ENCODE data around the gene PLA2G2C.
"Not testable (repeated sequence)": the region's sequence is repeated elsewhere in the genome, so short reads cannot be mapped to it uniquely, and the experiment has no call there.

The PLA2G2C gene

GRCh38 chr1:20185834-20186782 lies at the start of gene PLA2G2C, which contains the start of gene UBXN10:
Gene PLA2G2C (minus strand): TSS chr1:20186518. CDS start chr1:20177363, 9,155 bp downstream.
Gene UBXN10 (plus strand): TSS chr1:20186096. CDS start chr1:20190562, 4,466 bp downstream.
- in situ Hi-C loops (cut with MboI; ENCODE audit: low sequenced_read_pairs), result no loop called here

DNA sequence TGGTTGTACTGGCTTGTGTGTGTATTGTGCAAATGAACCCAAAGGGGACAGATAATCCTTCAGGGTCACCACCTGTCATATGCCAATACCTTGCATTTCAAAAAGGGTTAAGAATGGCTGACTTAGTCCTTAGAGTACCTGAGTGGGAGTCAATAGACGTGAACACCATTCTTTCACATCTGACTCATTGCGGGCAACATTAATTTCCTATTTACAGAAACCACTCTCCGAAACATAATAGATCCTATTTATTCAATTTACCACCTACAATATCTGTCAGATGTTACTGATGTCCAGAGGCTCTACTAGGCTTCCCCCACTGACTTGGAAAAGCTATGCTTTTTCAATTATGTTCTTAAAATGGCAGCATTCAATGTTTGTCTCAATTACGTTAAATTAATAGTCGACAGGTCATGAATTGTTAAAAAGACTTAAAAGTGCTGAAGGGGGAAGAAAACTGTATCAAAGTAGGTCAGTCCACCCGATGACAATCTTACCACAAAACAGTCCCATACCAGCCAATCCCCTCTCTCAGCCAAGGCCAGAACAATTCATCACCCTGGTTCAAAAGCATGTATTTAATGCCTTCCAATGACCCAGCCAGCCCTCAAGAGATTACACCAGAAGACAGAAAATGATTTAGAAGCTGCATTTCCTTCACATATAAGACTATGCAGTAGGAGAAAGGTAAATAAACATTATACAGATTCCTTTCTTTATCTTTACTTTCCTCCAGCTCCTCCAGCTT lies 48.6 kb upstream of the PLA2G2C start:
- in situ Hi-C loops (cut with MboI; ENCODE audit: low sequenced_read_pairs), result no loop called here

DNA sequence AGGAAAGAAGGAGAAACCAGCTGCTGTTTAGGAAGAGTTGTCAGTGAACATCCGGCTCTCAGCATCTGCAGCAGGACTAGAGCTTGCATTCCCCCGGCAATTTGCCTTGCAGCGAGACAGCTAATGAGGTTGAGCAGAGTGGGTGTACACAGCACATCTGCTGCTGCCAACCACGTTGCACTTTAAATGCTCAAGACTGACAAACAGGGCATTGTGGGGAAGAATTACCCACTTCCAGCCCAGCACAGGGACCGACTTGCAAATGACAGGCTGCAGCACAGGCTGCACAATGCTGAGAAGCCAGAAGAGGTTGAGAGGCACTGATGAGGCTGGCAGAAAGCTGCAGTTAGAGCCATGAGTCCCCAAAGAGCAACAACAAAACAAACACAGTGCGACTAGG lies 47.5 kb upstream of the PLA2G2C start:
- in situ Hi-C loops (cut with MboI; ENCODE audit: low sequenced_read_pairs), result no loop called here

DNA sequence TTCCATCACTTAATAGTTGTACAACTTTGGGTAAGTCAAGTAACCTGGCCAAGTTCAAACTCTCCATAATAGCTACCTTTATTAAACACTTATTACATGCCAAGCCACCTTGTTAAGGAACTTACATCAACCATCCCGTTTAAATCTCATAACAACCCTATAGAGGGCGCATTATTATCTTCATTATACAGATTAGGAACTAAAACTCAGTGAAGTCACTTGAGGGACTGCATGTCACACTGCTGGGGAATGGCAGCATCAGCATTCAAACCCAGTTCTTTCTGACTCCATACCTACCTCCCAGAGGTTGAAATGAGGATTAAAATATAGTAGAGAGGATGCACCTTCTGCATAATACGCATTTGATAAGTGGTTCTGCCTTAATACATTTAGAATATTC lies 47.1 kb upstream of the PLA2G2C start:
- in situ Hi-C loops (cut with MboI; ENCODE audit: low sequenced_read_pairs), result no loop called here

DNA sequence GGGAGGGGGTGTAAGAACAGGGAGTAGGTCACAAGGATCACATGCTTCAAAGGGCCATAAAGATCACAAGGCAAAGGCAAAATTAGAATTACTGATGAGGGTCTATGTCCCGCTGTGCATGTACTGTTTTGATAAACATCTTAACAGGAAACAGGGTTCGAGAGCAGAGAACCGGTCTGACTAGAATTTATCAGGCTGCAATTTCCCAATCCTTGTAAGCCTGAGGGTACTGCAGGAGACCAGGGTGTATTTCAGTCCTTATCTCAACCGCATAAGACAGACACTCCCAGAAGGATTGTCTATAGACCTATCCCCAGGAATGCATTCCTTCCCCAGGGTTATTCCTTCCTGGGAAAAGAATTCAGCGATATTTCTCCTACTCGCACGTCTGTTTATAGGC lies 46.2 kb upstream of the PLA2G2C start:
- in situ Hi-C loops (cut with MboI; ENCODE audit: low sequenced_read_pairs), result not testable (repeated sequence)

DNA sequence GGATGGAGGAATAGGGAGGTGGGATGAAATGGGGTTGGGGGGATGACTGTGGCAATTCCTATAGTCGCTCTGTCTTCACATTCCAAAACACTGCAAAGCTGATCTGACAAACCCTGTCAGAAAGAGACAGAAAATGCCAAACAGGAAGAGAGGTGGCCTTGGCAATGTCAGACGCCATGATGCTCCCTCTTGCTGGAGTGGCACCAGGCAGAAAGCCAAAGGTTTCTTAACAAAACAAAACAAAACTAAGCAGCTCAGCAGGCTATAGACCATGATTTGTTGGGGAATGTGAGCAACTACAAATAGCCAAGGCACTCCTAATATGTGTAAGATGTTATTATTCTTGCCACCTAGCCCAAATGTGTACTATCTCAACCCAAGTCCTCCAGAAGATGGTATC lies 42.9 kb upstream of the PLA2G2C start:
- in situ Hi-C loops (cut with MboI; ENCODE audit: low sequenced_read_pairs), result no loop called here

- in situ Hi-C loops (cut with MboI; ENCODE audit: low sequenced_read_pairs), result no loop called here
These were observed 42.1 kb upstream of the PLA2G2C start for GRCh38 chr1:20228314-20228825.

- in situ Hi-C loops (cut with MboI; ENCODE audit: low sequenced_read_pairs), result no loop called here
These were observed 41.4 kb upstream of the PLA2G2C start for GRCh38 chr1:20227704-20228103.

DNA sequence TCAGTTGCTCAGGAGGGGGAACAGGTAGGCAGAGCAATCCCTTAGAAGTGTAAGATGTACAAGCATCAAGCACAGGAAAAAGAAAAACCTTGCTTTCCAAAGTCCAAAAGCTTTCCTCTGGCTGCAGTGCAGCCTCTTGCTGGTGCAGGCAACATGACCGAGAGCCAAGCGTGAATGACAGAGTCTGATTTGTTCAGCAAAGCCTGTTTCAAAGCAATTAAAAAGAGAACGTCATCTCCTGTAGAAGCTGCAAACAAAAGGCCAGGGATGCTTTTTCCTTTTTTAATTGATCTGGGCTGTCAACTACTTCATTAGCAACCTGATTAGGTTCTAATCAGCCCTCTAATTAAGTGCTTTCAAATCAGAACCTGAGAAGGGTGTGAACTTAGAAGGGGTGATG lies 38.2 kb upstream of the PLA2G2C start:
- in situ Hi-C loops (cut with MboI; ENCODE audit: low sequenced_read_pairs), result no loop called here

DNA sequence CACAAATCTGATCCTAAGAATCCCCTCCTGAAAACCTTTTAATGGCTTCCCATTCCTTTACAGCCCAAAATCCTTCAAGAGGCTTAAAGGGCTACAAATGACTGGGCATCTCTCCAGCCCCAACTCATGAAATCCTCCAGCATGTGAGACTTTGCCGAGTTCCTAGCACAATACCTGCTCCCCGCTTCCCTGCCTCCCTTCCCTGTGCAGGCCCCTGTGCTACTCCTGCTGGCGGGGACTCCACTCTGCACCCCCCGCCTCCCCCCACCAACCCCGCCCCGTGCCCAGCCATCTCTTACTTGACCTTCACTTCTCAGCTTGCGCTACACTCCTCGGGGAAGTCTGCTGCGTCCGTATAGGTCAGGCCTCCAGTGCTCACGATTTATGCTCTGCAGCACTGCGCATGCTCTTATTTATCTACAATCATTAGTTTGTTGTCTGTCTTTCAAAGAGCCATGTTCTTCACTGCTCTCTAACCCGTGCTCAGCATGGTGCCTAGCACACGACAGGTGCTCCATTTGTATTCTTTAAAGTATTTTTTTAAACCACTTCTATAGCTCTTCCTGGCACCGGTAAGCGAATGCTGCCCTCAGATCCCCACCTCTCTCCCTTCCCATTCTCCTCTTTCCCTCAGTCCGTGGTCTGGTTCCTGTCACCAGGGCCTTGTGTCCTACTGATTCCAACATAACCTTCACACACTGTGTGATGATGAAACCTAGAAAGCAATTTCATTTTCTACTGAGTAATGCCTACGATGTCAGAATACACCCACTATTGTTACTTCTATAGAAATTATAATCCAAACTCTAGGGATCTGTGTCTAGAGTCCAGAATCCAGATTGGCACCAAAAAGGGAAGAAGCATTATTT lies 37.5 kb upstream of the PLA2G2C start:
- in situ Hi-C loops (cut with MboI; ENCODE audit: low sequenced_read_pairs), result no loop called here

DNA sequence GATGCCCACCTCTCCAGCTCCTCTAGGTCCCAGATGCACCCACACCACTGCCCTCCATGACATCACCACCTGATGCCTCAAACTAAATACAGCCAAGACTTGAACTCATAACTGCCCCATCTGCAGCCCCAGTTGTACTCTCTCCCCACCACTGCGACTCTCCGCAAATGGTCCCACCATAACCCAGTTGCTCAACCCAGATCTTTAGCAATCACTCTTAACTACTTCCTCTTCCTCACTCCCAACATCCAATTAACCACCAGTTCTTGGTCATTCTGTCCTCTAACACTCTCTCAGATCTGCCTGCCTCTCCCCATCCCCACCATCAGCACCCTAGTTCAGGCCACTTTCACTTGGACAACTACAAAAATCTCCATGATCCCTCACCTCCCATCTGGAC lies 36.8 kb upstream of the PLA2G2C start:
- in situ Hi-C loops (cut with MboI; ENCODE audit: low sequenced_read_pairs), result no loop called here

DNA sequence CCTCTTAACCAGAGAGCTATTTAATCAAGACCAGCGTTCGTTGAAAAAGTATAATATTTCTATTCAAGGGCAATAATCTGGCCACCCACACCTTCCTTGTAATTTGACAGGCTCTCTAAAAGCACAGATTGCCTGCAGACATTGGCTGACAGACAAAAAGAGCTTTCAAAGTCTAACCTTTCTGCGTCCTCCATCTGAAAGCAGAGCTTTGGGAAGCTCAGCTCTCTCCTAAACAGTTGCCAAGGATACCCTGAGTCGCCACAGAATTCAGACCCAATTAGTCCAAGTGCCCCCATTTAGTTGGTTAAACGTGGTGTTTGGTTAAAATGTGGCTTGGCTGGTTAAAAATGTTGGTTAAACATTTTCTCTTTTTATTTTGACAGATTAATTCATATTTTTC lies 33.7 kb upstream of the PLA2G2C start:
- in situ Hi-C loops (cut with MboI; ENCODE audit: low sequenced_read_pairs), result no loop called here

DNA sequence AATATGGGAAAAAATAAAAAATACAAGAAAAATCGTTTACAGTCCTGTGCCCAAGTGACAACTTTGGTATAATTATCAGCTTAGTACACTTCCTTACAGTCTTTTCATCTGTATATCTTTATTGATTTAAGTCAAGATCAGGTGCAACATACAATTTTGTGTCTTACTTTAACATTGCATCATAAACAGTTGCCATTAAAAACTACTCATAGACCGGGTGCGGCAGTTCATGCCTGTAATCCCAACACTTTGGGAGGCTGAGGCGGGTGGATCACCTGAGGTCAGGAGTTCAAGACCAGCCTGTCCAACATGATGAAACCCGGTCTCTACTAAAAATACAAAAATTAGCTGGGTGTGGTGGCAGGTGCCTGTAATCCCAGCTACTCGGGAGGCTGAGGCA lies 32.7 kb upstream of the PLA2G2C start:
- in situ Hi-C loops (cut with MboI; ENCODE audit: low sequenced_read_pairs), result not testable (repeated sequence)

DNA sequence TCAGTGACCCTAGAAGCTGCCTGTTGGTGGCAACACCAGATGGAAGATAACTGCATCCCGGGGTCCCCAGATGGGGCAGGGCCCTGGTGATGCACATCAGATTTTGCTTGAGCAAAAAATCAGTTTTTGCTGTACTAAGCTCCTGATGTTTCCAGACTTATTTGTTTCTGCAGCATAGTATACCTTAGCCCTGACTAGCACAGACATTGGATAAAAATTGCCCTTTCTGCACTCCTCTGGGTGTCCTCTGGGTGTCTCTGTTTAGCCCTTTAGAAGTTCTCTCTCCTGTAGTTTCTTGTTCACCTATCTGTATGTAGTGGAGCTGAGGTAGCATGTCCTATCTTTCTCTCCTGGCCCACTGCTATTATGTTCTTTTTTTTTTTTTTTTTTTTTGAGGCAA lies 30.3 kb upstream of the PLA2G2C start:
- in situ Hi-C loops (cut with MboI; ENCODE audit: low sequenced_read_pairs), result no loop called here

GRCh38 chr1:20215716-20216115 lies 29.4 kb upstream of the PLA2G2C start:
- in situ Hi-C loops (cut with MboI; ENCODE audit: low sequenced_read_pairs), result no loop called here

- in situ Hi-C loops (cut with MboI; ENCODE audit: low sequenced_read_pairs), result loop anchor here (5.0 kb wide), 1 partner anchor 289 kb away; no protein-coding TSS in a partner anchor
These were observed 26.5 kb upstream of the PLA2G2C start for GRCh38 chr1:20212685-20213331.

DNA sequence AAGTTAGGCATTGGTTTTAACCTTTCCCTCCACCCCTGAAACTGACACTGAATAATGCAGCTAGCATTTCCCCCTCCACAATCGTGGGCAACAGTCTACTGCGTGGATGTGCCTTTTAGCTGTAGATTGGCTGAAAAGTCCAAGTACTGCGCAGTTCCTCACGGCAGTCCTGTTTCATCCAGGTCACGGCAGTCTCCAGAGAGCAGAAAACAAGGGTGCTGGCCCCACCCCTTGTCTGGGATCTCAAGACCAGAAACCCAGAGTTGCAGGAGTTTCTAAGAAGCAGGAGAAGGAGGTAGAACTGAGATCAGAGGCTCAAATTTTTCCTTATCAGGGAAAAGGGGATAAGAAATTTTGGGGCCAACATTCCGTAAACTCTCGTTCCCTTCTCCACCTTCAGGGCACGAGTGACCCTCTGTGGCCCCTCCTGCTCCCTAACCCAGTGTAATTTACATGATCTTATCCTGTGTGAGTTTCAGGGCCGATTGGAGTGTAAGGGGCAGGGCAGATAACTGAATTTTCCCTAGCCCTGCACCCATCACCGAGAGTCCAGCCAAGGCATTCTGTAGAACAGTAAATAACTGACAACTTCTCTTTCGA lies 25.9 kb upstream of the PLA2G2C start:
- in situ Hi-C loops (cut with MboI; ENCODE audit: low sequenced_read_pairs), result loop anchor here (5.0 kb wide), 1 partner anchor 290 kb away; no protein-coding TSS in a partner anchor

GRCh38 chr1:20211511-20211931 lies 25.2 kb upstream of the PLA2G2C start:
- in situ Hi-C loops (cut with MboI; ENCODE audit: low sequenced_read_pairs), result loop anchor here (5.0 kb wide), 1 partner anchor 291 kb away; no protein-coding TSS in a partner anchor

DNA sequence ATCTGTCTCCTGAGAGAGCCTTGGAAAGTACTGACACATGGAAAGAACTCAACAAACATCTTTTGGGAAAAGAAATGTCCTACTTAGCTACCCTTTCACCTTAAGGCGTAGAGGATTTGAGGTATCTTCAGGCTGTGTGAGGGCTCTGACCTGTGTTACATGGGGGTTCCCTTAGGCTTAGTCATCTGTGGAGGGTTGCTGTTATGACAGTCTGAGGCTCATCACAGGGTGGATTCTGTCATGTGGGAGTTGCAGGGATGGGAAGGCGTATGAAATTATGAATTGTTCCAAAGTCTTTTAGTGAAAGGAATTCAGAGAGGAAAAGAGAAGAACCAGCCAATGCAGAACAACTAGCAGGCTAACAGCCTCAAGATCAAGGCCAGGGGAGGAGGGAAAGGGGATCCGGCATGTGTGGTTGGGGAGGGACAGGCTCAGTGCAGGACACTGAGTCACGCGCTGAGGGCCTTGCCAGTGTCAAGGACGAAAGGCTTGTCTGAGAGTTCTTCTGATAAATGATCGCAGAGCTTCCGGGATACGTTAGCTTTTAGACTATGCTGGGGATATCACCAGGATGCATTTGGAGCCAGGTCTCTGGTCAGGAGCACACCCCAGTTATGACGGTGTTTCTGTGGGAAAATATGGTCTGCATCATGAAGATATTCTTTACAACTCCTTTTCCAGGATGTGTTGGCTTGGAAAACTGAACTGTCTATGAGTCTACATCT lies 24.6 kb upstream of the PLA2G2C start:
- in situ Hi-C loops (cut with MboI; ENCODE audit: low sequenced_read_pairs), result loop anchor here (5.0 kb wide), 1 partner anchor 291 kb away; no protein-coding TSS in a partner anchor
